Measurements from ENCODE around the gene CDC42EP1.

The CDC42EP1 gene

DNA sequence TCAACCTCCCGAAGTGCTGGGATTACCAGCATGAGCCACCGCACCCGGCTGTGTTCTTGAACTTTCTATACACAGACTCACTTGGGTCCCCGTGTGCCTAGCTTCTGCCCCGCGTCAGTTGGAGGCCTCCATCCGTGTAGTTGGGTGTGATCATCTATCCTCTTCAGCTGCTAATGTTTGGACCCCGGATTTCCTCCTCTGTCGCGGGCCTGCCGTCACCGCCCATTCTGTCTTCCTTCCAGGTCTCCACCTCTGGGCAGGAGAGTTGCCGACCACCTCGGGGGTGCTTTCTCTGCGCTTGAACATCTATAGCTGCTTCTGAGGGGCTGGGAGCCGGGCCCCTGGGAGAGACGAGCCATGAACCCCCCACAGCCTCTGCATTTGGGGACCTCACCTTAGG is 5.5 kb downstream of the CDC42EP1 start:
- H3K4me3 ChIP-seq (ENCODE audit: low read depth in 1 of 5, low read length in 5 of 5): no peak overlapping the region
- H3K36me3 ChIP-seq (ENCODE audit: control insufficient read depth in 5 of 5, insufficient read depth in 5 of 5, low read length in 5 of 5): peaks cover 0 to 44% (median 35%) of the 10 kb centered on the region in 5 donors
- peak overlapping the region; percentile 23 for H3K27ac ChIP-seq (ENCODE audit: low read depth, low read length)
- no peaks in the 10 kb centered on the region for H3K27me3 ChIP-seq (ENCODE audit: control insufficient read depth in 5 of 5, insufficient read depth in 4 of 5, low read length in 5 of 5)
- H3K9ac ChIP-seq (ENCODE audit: low read length in 5 of 5): no peak overlapping the region
- no peaks in the 10 kb centered on the region for H3K9me3 ChIP-seq (ENCODE audit: control insufficient read depth in 5 of 5, low read length in 5 of 5)
- H3K4me1 ChIP-seq (ENCODE audit: control insufficient read depth in 5 of 5, insufficient read depth in 5 of 5, low read length in 5 of 5): peaks cover 23 to 76% (median 65%) of the 10 kb centered on the region in 5 donors

DNA sequence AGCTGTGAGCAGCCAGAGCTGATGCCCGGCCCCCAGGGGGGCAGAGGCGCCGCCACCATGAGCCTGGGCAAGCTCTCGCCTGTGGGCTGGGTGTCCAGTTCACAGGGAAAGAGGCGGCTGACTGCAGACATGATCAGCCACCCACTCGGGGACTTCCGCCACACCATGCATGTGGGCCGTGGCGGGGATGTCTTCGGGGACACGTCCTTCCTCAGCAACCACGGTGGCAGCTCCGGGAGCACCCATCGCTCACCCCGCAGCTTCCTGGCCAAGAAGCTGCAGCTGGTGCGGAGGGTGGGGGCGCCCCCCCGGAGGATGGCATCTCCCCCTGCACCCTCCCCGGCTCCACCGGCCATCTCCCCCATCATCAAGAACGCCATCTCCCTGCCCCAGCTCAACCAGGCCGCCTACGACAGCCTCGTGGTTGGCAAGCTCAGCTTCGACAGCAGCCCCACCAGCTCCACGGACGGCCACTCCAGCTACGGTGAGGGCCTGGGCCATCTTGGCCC is 6.1 kb downstream of the CDC42EP1 start:
- peak overlapping the region in 2 of 5 donors; percentile 1 to 41 for H3K9ac ChIP-seq (ENCODE audit: low read length in 5 of 5)
- H3K27me3 ChIP-seq (ENCODE audit: control insufficient read depth in 5 of 5, insufficient read depth in 4 of 5, low read length in 5 of 5): no peaks in the 10 kb centered on the region
- no peak overlapping the region for H3K4me3 ChIP-seq (ENCODE audit: low read depth in 1 of 5, low read length in 5 of 5)
- H3K9me3 ChIP-seq (ENCODE audit: control insufficient read depth in 5 of 5, low read length in 5 of 5): no peaks in the 10 kb centered on the region
- peaks cover 23 to 74% (median 60%) of the 10 kb centered on the region in 5 donors for H3K4me1 ChIP-seq (ENCODE audit: control insufficient read depth in 5 of 5, insufficient read depth in 5 of 5, low read length in 5 of 5)
- H3K27ac ChIP-seq (ENCODE audit: low read depth, low read length): peak overlapping the region; percentile 61
- H3K36me3 ChIP-seq (ENCODE audit: control insufficient read depth in 5 of 5, insufficient read depth in 5 of 5, low read length in 5 of 5): peaks cover 0 to 47% (median 35%) of the 10 kb centered on the region in 5 donors

DNA sequence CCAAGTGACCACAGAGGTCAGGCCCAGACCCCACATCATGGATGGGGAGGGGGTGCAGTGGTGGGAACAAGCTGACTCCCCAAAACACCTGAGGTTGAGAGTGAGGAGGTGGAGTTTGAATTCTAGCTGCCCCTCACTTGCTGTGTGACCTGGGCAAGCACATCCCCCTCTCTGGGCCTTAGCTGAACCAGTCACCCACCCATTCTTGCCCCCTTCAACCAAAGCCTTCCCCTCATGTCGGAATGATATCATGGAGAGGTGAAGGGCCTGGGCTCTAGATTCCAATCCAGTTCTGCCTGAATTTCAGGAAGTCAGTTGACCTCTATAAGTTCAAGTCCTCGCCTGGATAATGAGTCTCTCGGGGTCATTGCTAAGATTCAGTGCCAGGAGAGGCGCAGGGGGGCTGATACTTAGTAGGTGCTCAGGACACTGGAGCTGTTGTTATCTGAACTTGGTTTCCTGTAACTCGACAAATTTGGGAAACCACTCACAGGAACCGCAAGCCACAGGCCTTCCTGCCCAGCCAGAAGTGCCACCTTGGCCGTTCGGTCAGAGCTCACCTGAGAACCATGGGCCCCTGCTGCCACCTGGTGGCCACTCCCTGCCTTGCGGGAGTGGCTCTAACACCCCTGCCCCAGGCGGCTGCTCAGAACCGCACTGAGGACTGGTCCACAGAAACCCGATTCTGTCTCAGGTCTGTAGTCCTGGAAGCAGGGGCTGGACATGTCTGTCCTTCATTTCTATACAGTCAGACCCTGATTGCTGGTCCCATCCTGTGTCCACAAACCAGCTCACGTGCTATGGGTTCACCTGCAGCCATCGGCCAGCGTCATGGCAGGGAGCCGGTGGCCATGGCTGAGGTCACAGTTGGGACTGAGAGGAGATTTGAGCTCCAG is 6.9 kb downstream of the CDC42EP1 start:
- H3K4me3 ChIP-seq (ENCODE audit: low read depth in 1 of 5, low read length in 5 of 5): no peak overlapping the region
- H3K9ac ChIP-seq (ENCODE audit: low read length in 5 of 5): peak overlapping the region in 2 of 5 donors; percentile 1 to 41
- H3K36me3 ChIP-seq (ENCODE audit: control insufficient read depth in 5 of 5, insufficient read depth in 5 of 5, low read length in 5 of 5): peaks cover 0 to 50% (median 35%) of the 10 kb centered on the region in 5 donors
- peaks cover 20 to 66% (median 53%) of the 10 kb centered on the region in 5 donors for H3K4me1 ChIP-seq (ENCODE audit: control insufficient read depth in 5 of 5, insufficient read depth in 5 of 5, low read length in 5 of 5)
- peak overlapping the region; percentile 61 for H3K27ac ChIP-seq (ENCODE audit: low read depth, low read length)
- H3K9me3 ChIP-seq (ENCODE audit: control insufficient read depth in 5 of 5, low read length in 5 of 5): no peaks in the 10 kb centered on the region
- H3K27me3 ChIP-seq (ENCODE audit: control insufficient read depth in 5 of 5, insufficient read depth in 4 of 5, low read length in 5 of 5): no peaks in the 10 kb centered on the region

DNA sequence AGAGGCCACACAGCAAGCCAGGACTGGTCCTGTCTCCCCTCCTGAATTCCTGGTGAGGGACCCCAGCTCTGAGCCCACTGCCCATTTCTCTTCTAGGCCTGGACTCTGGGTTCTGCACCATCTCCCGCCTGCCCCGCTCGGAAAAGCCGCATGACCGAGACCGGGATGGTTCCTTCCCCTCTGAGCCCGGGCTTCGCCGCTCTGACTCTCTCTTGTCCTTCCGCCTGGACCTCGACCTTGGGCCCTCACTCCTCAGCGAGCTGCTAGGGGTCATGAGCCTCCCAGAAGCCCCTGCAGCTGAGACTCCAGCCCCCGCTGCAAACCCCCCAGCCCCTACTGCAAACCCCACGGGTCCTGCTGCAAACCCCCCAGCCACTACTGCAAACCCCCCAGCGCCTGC is 7.7 kb downstream of the CDC42EP1 start:
- peaks cover 17 to 57% (median 44%) of the 10 kb centered on the region in 5 donors for H3K4me1 ChIP-seq (ENCODE audit: control insufficient read depth in 5 of 5, insufficient read depth in 5 of 5, low read length in 5 of 5)
- H3K9ac ChIP-seq (ENCODE audit: low read length in 5 of 5): no peak overlapping the region
- no peaks in the 10 kb centered on the region for H3K27me3 ChIP-seq (ENCODE audit: control insufficient read depth in 5 of 5, insufficient read depth in 4 of 5, low read length in 5 of 5)
- no peak overlapping the region for H3K4me3 ChIP-seq (ENCODE audit: low read depth in 1 of 5, low read length in 5 of 5)
- no peak overlapping the region for H3K27ac ChIP-seq (ENCODE audit: low read depth, low read length)
- H3K36me3 ChIP-seq (ENCODE audit: control insufficient read depth in 5 of 5, insufficient read depth in 5 of 5, low read length in 5 of 5): peaks cover 0 to 50% (median 35%) of the 10 kb centered on the region in 5 donors
- H3K9me3 ChIP-seq (ENCODE audit: control insufficient read depth in 5 of 5, low read length in 5 of 5): no peaks in the 10 kb centered on the region

DNA sequence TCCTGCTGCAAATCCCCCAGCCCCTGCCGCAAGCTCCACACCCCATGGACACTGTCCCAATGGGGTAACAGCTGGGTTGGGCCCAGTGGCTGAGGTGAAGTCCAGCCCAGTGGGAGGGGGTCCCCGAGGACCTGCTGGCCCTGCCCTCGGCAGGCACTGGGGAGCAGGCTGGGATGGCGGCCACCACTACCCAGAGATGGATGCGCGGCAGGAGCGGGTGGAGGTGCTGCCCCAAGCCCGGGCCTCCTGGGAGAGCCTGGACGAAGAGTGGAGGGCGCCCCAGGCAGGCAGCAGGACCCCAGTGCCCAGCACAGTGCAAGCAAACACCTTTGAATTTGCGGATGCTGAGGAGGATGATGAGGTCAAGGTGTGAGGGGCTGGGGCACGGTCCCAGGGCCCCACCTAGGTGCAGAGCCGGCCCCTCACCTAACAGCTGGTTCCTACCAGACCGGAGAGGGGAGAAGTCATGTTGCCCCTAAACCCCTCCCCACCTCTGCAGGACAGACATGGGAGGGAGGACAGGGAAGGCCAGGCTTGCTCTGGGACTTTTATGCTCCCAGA is 8.2 kb downstream of the CDC42EP1 start:
- no peaks in the 10 kb centered on the region for H3K27me3 ChIP-seq (ENCODE audit: control insufficient read depth in 5 of 5, insufficient read depth in 4 of 5, low read length in 5 of 5)
- no peak overlapping the region for H3K27ac ChIP-seq (ENCODE audit: low read depth, low read length)
- H3K9me3 ChIP-seq (ENCODE audit: control insufficient read depth in 5 of 5, low read length in 5 of 5): no peaks in the 10 kb centered on the region
- H3K36me3 ChIP-seq (ENCODE audit: control insufficient read depth in 5 of 5, insufficient read depth in 5 of 5, low read length in 5 of 5): peaks cover 0 to 50% (median 35%) of the 10 kb centered on the region in 5 donors
- no peak overlapping the region for H3K4me3 ChIP-seq (ENCODE audit: low read depth in 1 of 5, low read length in 5 of 5)
- H3K9ac ChIP-seq (ENCODE audit: low read length in 5 of 5): no peak overlapping the region
- H3K4me1 ChIP-seq (ENCODE audit: control insufficient read depth in 5 of 5, insufficient read depth in 5 of 5, low read length in 5 of 5): peaks cover 15 to 52% (median 39%) of the 10 kb centered on the region in 5 donors

DNA sequence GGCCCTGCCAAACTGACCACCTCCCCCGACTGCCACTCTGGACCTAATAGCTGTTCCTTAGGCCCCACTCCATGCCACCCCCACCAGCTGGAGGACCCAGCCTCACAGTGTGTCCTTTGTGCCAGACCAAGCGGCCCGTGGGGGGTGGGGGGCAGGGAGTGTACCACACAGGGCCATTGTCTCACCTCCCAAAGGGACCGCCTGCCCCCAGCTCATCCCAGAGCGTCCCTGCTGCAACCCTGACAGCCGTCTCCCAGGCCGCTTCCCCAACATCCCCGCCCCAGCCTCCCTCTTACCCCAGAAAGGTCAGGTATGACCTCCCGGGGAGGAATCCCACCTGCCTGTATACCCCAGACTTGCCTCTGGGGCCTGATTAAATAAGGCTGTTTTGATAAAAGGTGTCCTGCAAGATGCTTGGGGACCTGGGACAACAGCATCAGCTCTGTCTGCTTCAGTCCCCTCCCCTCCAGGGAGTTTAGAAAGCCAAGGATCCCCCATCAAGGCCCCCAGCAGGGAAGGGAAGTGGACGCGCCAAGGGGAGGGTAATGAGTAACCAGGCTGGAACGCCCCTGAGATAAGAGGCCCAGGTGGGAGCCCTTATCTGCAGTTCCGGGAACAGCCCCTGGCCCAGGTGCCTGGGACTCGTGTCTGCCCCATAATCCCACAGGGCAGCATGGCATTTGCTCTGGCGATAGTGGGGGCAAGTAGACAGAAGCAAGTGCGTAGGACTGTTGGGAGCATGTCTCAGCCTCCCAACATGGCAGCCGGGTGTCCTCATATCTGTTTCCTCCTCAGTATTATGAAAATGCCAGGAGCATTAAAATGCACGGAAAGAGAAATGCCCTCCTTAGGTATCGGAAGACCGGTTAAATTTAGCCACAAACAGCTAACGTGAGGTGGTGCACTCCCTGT is 9.0 kb downstream of the CDC42EP1 start:
- Histone ChIP-seq H3K27ac (ENCODE audit: low read depth, low read length) (no peak overlapping the region), H3K9me3 (ENCODE audit: control insufficient read depth in 5 of 5, low read length in 5 of 5) (no peaks in the 10 kb centered on the region), H3K4me3 (ENCODE audit: low read depth in 1 of 5, low read length in 5 of 5) (no peak overlapping the region), H3K27me3 (ENCODE audit: control insufficient read depth in 5 of 5, insufficient read depth in 4 of 5, low read length in 5 of 5) (no peaks in the 10 kb centered on the region), H3K36me3 (ENCODE audit: control insufficient read depth in 5 of 5, insufficient read depth in 5 of 5, low read length in 5 of 5) (peaks cover 0 to 50% (median 35%) of the 10 kb centered on the region in 5 donors), H3K9ac (ENCODE audit: low read length in 5 of 5) (no peak overlapping the region), H3K4me1 (ENCODE audit: control insufficient read depth in 5 of 5, insufficient read depth in 5 of 5, low read length in 5 of 5) (peaks cover 7 to 45% (median 31%) of the 10 kb centered on the region in 5 donors)

DNA sequence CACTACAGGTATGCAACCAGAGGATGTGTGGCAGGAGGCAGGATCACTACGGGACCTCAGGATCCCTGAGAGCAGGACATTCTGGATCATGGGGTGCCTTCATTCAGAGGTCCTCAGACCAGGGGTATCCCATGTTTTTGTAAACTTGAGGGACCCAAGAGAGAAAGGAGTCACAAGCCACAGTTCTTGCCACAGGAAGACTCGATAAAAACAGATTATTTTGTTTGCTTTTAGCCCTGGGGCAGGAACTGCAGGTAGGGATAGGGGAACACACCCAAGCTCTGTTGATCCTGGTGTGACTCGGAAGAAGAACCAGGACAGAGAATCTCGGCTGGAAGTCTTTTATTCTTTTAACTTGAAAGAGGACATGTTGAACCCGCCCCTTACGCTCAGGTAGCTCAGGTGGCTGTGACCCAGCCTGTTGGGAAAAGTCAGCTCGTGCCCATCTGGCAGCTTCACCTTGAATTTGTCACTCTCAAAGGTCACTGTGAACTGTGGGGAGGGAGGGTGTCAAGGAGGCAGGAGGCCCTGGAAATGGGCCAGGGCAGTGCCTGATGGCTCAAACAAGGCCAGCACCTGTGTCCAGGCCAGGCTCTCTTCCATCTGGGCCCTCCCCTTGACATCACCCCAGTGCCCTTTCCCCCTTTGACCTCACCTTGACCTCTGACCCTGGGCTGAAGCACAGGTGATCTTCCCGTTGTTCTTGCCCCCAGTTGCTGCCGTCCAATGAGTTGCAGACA is 9.8 kb downstream of the CDC42EP1 start:
- peaks cover 0 to 50% (median 34%) of the 10 kb centered on the region in 5 donors for H3K36me3 ChIP-seq (ENCODE audit: control insufficient read depth in 5 of 5, insufficient read depth in 5 of 5, low read length in 5 of 5)
- H3K9me3 ChIP-seq (ENCODE audit: control insufficient read depth in 5 of 5, low read length in 5 of 5): no peaks in the 10 kb centered on the region
- H3K27ac ChIP-seq (ENCODE audit: low read depth, low read length): no peak overlapping the region
- H3K4me1 ChIP-seq (ENCODE audit: control insufficient read depth in 5 of 5, insufficient read depth in 5 of 5, low read length in 5 of 5): peaks cover 4 to 40% (median 28%) of the 10 kb centered on the region in 5 donors
- H3K4me3 ChIP-seq (ENCODE audit: low read depth in 1 of 5, low read length in 5 of 5): no peak overlapping the region
- H3K27me3 ChIP-seq (ENCODE audit: control insufficient read depth in 5 of 5, insufficient read depth in 4 of 5, low read length in 5 of 5): no peaks in the 10 kb centered on the region
- H3K9ac ChIP-seq (ENCODE audit: low read length in 5 of 5): no peak overlapping the region

DNA sequence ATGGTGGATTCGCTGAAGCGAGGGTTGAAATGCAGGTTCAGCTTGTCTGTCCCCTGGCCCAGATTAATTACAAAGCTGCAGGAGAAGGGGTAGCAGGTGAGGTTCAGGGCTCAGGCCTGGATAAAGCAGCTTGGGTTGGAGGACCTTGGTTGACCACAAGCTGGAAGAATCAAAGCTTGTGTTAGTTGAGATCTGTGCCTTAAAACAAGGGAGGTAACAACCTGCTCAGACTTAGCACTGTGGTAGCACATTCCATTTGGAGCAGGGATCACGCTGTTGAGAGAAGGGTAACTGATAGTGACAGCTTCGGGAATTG is 10.3 kb downstream of the CDC42EP1 start:
- H3K4me3 ChIP-seq (ENCODE audit: low read depth in 1 of 5, low read length in 5 of 5): no peak overlapping the region
- H3K4me1 ChIP-seq (ENCODE audit: control insufficient read depth in 5 of 5, insufficient read depth in 5 of 5, low read length in 5 of 5): peaks cover 4 to 34% (median 28%) of the 10 kb centered on the region in 5 donors
- no peaks in the 10 kb centered on the region for H3K9me3 ChIP-seq (ENCODE audit: control insufficient read depth in 5 of 5, low read length in 5 of 5)
- no peaks in the 10 kb centered on the region for H3K27me3 ChIP-seq (ENCODE audit: control insufficient read depth in 5 of 5, insufficient read depth in 4 of 5, low read length in 5 of 5)
- H3K9ac ChIP-seq (ENCODE audit: low read length in 5 of 5): no peak overlapping the region
- peaks cover 0 to 50% (median 33%) of the 10 kb centered on the region in 5 donors for H3K36me3 ChIP-seq (ENCODE audit: control insufficient read depth in 5 of 5, insufficient read depth in 5 of 5, low read length in 5 of 5)
- no peak overlapping the region for H3K27ac ChIP-seq (ENCODE audit: low read depth, low read length)

DNA sequence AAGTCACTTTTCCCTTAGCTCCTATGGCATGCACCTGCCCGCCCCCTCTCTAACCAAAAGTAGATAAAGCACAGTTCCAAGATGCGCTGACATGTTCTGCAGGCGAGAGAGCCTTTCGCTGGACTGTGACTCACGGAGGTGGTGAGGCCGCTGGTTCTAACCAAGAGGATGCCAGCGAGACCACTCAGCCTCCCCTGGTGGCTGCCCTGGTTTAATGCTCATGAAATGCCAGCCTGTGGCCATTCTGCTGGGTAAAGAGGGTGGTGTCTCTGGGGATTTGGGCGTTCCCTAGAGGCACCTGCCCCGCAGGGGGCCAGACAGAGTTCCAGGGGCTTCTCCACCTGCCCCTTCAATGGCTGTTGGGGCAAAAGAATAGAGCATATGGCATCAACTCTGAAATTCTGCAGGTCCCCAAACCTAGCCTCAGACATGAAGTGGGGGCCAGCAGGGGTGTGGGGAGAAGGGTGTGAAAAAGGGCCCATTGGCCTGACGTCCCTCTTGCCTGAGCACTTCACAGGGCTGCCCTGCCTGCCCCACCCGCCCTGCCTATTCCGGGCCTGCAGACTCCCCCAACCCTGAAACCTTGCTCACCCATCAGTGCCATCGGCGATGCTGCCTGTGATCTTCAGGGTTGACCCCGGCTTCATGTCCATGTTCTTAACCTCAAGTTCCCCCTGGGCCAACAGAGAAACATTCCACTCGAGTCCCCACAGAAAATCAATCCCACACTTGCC is 11.1 kb downstream of the CDC42EP1 start:
- no peak overlapping the region for H3K9ac ChIP-seq (ENCODE audit: low read length in 5 of 5)
- no peak overlapping the region for H3K27ac ChIP-seq (ENCODE audit: low read depth, low read length)
- H3K36me3 ChIP-seq (ENCODE audit: control insufficient read depth in 5 of 5, insufficient read depth in 5 of 5, low read length in 5 of 5): peaks cover 0 to 48% (median 25%) of the 10 kb centered on the region in 5 donors
- H3K27me3 ChIP-seq (ENCODE audit: control insufficient read depth in 5 of 5, insufficient read depth in 4 of 5, low read length in 5 of 5): no peaks in the 10 kb centered on the region
- peaks cover 3 to 26% (median 20%) of the 10 kb centered on the region in 5 donors for H3K4me1 ChIP-seq (ENCODE audit: control insufficient read depth in 5 of 5, insufficient read depth in 5 of 5, low read length in 5 of 5)
- no peaks in the 10 kb centered on the region for H3K9me3 ChIP-seq (ENCODE audit: control insufficient read depth in 5 of 5, low read length in 5 of 5)
- H3K4me3 ChIP-seq (ENCODE audit: low read depth in 1 of 5, low read length in 5 of 5): no peak overlapping the region

Data from subcutaneous abdominal adipose tissue (tissue), 5 donors.